ENCODE results near the gene KRTAP10-5. TPM values are rescaled to one million over a fixed set of nuclear protein-coding genes. Genes with fewer than 3 reads are reported as not detected.
A peak's percentile ranks its signal among the peaks of the same experiment; 100 is the strongest.

Gene KRTAP10-5
- total RNA-seq, 1 experiment from 2014 or later = not detected

GRCh38 chr21:44531606-44532564, 48.5 kb downstream of the KRTAP10-5 start:
- no peak for TF ChIP-seq SMAD4 (CRISPR knock-in tag; IDR thresholded peaks at IDR 0.05)
- ChIA-PET POLR2A (interaction anchor here (1.1 kb wide), 1 partner anchor 11 kb away, joined by 3 read pairs; no protein-coding TSS in a partner anchor), CTCF (interaction anchor here (1.0 to 3.3 kb wide), 4 partner anchors 22 to 261 kb away, joined by 3 to 13 read pairs (median 4); no protein-coding TSS in a partner anchor)
- H3K27ac Mint-ChIP-seq = peak overlapping the region; percentile 13; the same call in 1 of the 2 replicates
- DNase-seq (ENCODE audit: low spot score) (peak; percentile 6), ATAC-seq (no peak)
- 0 out of 2 replicates have a peak, but pooled peaks cover 2% of the 10 kb centered on the region for H3K36me3 Mint-ChIP-seq
- H3K4me3 Mint-ChIP-seq = no peak overlapping the region
- no peaks in the 10 kb centered on the region for H3K27me3 Mint-ChIP-seq (ENCODE audit: low read depth)
- H3K9me3 Mint-ChIP-seq = peaks cover 7% of the 10 kb centered on the region
- H3K4me1 Mint-ChIP-seq = peaks cover 2% of the 10 kb centered on the region; the same call in 1 of the 2 replicates

GRCh38 chr21:44530903-44531605, 49.4 kb downstream of the KRTAP10-5 start:
- no peaks in the 10 kb centered on the region for H3K27me3 Mint-ChIP-seq (ENCODE audit: low read depth)
- H3K4me3 Mint-ChIP-seq = no peak overlapping the region
- CTCF ChIA-PET = interaction anchor here (1.5 to 3.3 kb wide), 2 partner anchors 21 to 88 kb away, joined by 4 to 13 read pairs; no protein-coding TSS in a partner anchor
- TF ChIP-seq ATF2 (CRISPR knock-in tag; IDR thresholded peaks at IDR 0.05; ENCODE audit: borderline replicate concordance, low read depth) = no peak
- TF ChIP-seq ZNF121 (CRISPR knock-in tag; IDR thresholded peaks at IDR 0.05) = no peak
- H3K9me3 Mint-ChIP-seq = peaks cover 7% of the 10 kb centered on the region
- no peak overlapping the region for H3K27ac Mint-ChIP-seq
- ATAC-seq = no peak
- H3K4me1 Mint-ChIP-seq = peaks cover 2% of the 10 kb centered on the region; the same call in 1 of the 2 replicates
- H3K36me3 Mint-ChIP-seq = 0 out of 2 replicates have a peak, but pooled peaks cover 2% of the 10 kb centered on the region
- DNase-seq (ENCODE audit: low spot score) = peak; percentile 6
- POLR2A ChIA-PET = interaction anchor here (1.1 kb wide), 1 partner anchor 10 kb away, joined by 3 read pairs; no protein-coding TSS in a partner anchor

- Mint-ChIP-seq H3K4me1 (peaks cover 2% of the 10 kb centered on the region; the same call in 1 of the 2 replicates), H3K27me3 (ENCODE audit: low read depth) (no peaks in the 10 kb centered on the region), H3K9me3 (peaks cover 7% of the 10 kb centered on the region), H3K36me3 (0 out of 2 replicates have a peak, but pooled peaks cover 2% of the 10 kb centered on the region), H3K4me3 (no peak overlapping the region), H3K27ac (no peak overlapping the region)
- no peak for DNase-seq (ENCODE audit: low spot score)
- no peak for ATAC-seq
- POLR2A ChIA-PET = interaction anchor here (1.1 kb wide), 1 partner anchor 9 kb away, joined by 3 read pairs; no protein-coding TSS in a partner anchor
- CTCF ChIA-PET = interaction anchor here (1.5 to 3.3 kb wide), 2 partner anchors 20 to 88 kb away, joined by 4 to 13 read pairs; no protein-coding TSS in a partner anchor
- no peak for TF ChIP-seq KAT7 (CRISPR knock-in tag; IDR thresholded peaks at IDR 0.05; ENCODE audit: borderline replicate concordance)
- no peak for TF ChIP-seq IRF2 (CRISPR knock-in tag; IDR thresholded peaks at IDR 0.05; ENCODE audit: borderline replicate concordance, low read depth)
- no peak for TF ChIP-seq ESRRA (CRISPR knock-in tag; IDR thresholded peaks at IDR 0.05; ENCODE audit: borderline replicate concordance)
- no peak for TF ChIP-seq EMX1 (CRISPR knock-in tag; IDR thresholded peaks at IDR 0.05)
- no peak for TF ChIP-seq ATF2 (CRISPR knock-in tag; IDR thresholded peaks at IDR 0.05; ENCODE audit: borderline replicate concordance, low read depth)
- no peak for TF ChIP-seq AR (CRISPR knock-in tag; IDR thresholded peaks at IDR 0.05)
- no peak for TF ChIP-seq ZBTB21 (CRISPR knock-in tag; IDR thresholded peaks at IDR 0.05; ENCODE audit: borderline replicate concordance)
- no peak for TF ChIP-seq ATF3 (CRISPR knock-in tag; conservative IDR thresholded peaks at IDR 0.05)
- TF ChIP-seq CDX4 (CRISPR knock-in tag; IDR thresholded peaks at IDR 0.05; ENCODE audit: borderline replicate concordance) = no peak
- no peak for TF ChIP-seq SMAD4 (CRISPR knock-in tag; IDR thresholded peaks at IDR 0.05)
- no peak for TF ChIP-seq GTF2I (CRISPR knock-in tag; conservative IDR thresholded peaks at IDR 0.05)
- TF ChIP-seq ZNF281 (CRISPR knock-in tag; IDR thresholded peaks at IDR 0.05) = no peak
- no peak for TF ChIP-seq TCF7 (CRISPR knock-in tag; IDR thresholded peaks at IDR 0.05; ENCODE audit: low read depth)
- no peak for TF ChIP-seq NR2C2 (CRISPR knock-in tag; IDR thresholded peaks at IDR 0.05)
- no peak for TF ChIP-seq TEAD1 (CRISPR knock-in tag; IDR thresholded peaks at IDR 0.05)
These were observed 50.0 kb downstream of the KRTAP10-5 start for GRCh38 chr21:44530221-44530902.
